HTERT RPE-1 (cell line): ENCODE measurements around the gene USHBP1.

ENCODE experiments used
- in situ Hi-C: fragments of 300-500 bp; cut with MboI; formaldehyde crosslinking; loops from 4 replicates; pipeline ENCODE4 v1.14.3; 2020; ENCODE audit warnings: low sequenced_read_pairs

The USHBP1 gene

GRCh38 chr19:17266589-17266974 lies 2.0 kb upstream of the USHBP1 start:
- in situ Hi-C loops: no loop called here

GRCh38 chr19:17266026-17266425 lies 1.5 kb upstream of the USHBP1 start:
- in situ Hi-C loops: no loop called here

- in situ Hi-C loops: no loop called here
These were observed 569 bp downstream of the USHBP1 start for GRCh38 chr19:17263712-17264640.

- in situ Hi-C loops: no loop called here
These were observed 2.0 kb downstream of the USHBP1 start for GRCh38 chr19:17262557-17262956.

- in situ Hi-C loops: no loop called here
These were observed 3.7 kb downstream of the USHBP1 start for GRCh38 chr19:17260842-17261325.

- in situ Hi-C loops: no loop called here
These were observed 4.6 kb downstream of the USHBP1 start for GRCh38 chr19:17259934-17260333.

GRCh38 chr19:17259118-17259780 lies 5.3 kb downstream of the USHBP1 start:
- in situ Hi-C loops: no loop called here

GRCh38 chr19:17256130-17256529 lies 8.4 kb downstream of the USHBP1 start:
- in situ Hi-C loops: no loop called here

GRCh38 chr19:17255150-17255621 lies 9.4 kb downstream of the USHBP1 start:
- in situ Hi-C loops: no loop called here

GRCh38 chr19:17254636-17255035 lies 9.9 kb downstream of the USHBP1 start:
- in situ Hi-C loops: no loop called here

- in situ Hi-C loops: no loop called here
These were observed 14.5 kb downstream of the USHBP1 start for GRCh38 chr19:17249887-17250548.

GRCh38 chr19:17248011-17248776 lies 16.4 kb downstream of the USHBP1 start:
- in situ Hi-C loops: no loop called here

GRCh38 chr19:17246681-17247425 lies 17.7 kb downstream of the USHBP1 start:
- in situ Hi-C loops: no loop called here

- in situ Hi-C loops: no loop called here
These were observed 19.0 kb downstream of the USHBP1 start, which contains the start of gene NR2F6 for GRCh38 chr19:17245535-17245984. TSS of gene NR2F6 (minus strand) at chr19:17245919. CDS start at chr19:17245220, 699 bp downstream.

- in situ Hi-C loops: no loop called here
These were observed 19.7 kb downstream of the USHBP1 start for GRCh38 chr19:17244618-17245534.

- in situ Hi-C loops: no loop called here
These were observed 20.5 kb downstream of the USHBP1 start for GRCh38 chr19:17243830-17244617.

GRCh38 chr19:17243211-17243829 lies 21.2 kb downstream of the USHBP1 start:
- in situ Hi-C loops: no loop called here
